ENCODE measurements around the gene TMOD1.

DNA sequence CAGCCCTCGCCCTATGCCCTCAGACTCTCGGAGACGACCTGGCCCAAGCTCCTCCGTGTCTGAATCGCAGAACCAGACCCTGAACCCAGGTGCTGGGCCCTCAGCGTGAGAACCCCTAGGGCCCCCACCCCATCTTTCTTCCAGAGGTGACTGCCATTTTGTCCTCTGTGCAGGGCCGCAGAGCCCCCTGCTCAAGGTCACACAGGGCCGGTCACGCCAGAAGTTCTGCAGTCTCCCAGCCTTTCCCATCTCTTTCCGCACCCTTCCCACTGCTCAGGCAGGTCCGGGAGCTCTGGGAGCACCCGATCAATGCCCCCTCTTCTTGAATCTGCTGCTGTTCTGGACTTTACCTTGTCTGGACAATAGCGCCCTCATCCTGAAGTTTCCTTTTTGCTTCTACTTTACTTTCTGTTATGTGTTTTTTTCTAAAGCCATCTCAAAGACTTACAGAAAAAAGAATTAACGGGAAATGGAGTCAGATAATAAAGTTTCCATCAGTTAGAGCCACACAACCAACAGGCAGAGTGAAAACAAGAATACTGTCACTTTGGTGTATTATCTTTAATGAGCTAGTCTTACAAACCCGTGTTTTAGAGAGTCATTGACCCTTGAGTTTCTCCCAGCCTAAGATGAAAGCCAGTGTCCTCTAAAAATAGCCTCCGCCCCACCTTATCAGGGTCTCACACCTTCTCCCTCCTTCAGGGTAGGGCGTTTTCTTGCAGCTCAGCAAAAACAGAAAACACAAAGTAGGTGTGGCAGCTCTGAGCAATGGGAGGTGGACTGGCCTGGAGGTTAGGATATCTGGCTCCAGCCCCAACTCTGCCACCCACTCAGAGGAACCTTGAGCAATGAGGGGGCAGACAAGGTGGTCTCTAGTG, 1.8 kb downstream of the TMOD1 start:
- TF ChIP-seq CTCF (IDR thresholded peaks at IDR 0.05) (no peak), POLR2A (IDR thresholded peaks at IDR 0.05) (no peak)
